Tibial artery (tissue), 4 donors: ENCODE results near the gene CUX1.

Source experiments
- DNase-seq, 2 donors: peaks; one replicate each; pipeline ENCODE4 v3.0.0-alpha.2; 2019
- H3K27ac ChIP-seq, 2 donors: fragments of 200-600 bp; sonication (generic) in 1 of 2; 1 replicate in 1 of 2; 2 replicates in 1 of 2; pipeline ENCODE4 v1.5.1; 2018 to 2019; ENCODE audit warnings: mild to moderate bottlenecking in 1 of 2
- H3K27me3 ChIP-seq, 2 donors: fragments of 200-600 bp; sonication (generic) in 1 of 2; one replicate each; pipeline versions ENCODE4 v1.5.1 to v1.6.0; 2016 to 2019
- H3K36me3 ChIP-seq, 3 donors: fragments of 200-600 bp; sonication (generic) in 2 of 3; one replicate each; pipeline ENCODE4 v1.5.1; 2016 to 2019; ENCODE audit warnings: mild to moderate bottlenecking in 2 of 3
- H3K4me1 ChIP-seq, 4 donors: fragments of 200-600 bp; sonication (generic) in 2 of 4; 1 replicate in 3 of 4; 2 replicates in 1 of 4; pipeline ENCODE4 v1.5.1; 2016 to 2019
- H3K4me3 ChIP-seq, 2 donors: fragments of 200-600 bp; sonication (generic) in 1 of 2; 1 replicate in 1 of 2; 2 replicates in 1 of 2; pipeline ENCODE4 v1.5.1; 2018 to 2019; ENCODE audit warnings: mild to moderate bottlenecking in 2 of 2
- H3K9me3 ChIP-seq, 3 donors: fragments of 200-600 bp; sonication (generic) in 1 of 3; one replicate each; pipeline ENCODE4 v1.5.1; 2016 to 2019
- intact Hi-C: fragments of 100-400 bp; cut with DNase I; formaldehyde crosslinking; loops from one replicate; pipeline ENCODE4 v1.15.0; 2023; ENCODE audit warnings: low total_unique reads
- TF ChIP-seq, protein P1 (sequence below), 2 experiments: fragments of 200-600 bp in 1 of 2; fragments of 450-650 bp in 1 of 2; IDR thresholded peaks; one replicate each; pipeline ENCODE4 v1.5.1; 2017 to 2019; ENCODE audit warnings: antibody characterized with exemption in 2 of 2, mild to moderate bottlenecking in 1 of 2, moderate library complexity in 1 of 2

CUX1 gene

DNA sequence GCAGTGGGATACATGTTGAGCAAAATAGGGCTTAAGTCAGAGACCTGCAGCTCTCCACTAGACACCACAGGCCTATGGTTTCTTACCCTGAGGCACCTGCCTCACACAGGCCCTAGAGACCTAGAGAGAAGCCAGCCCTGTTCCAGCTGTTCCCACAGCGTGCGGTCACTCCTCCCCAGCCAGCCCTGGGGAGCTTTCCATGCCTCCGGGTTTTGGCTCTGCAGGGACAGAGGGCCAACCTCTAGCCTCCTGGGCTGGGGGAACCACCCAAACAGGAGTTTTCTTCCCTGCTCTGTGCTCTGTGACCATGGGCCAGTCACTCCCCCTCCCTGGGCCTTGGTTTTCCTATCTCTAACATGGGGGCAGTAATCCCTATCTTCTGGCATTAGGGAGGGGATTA lies 502.2 kb downstream of the CUX1 start:
- H3K9me3 ChIP-seq: no peaks in the 10 kb centered on the region
- no peaks in the 10 kb centered on the region for H3K4me1 ChIP-seq
- TF ChIP-seq, protein P1, sequence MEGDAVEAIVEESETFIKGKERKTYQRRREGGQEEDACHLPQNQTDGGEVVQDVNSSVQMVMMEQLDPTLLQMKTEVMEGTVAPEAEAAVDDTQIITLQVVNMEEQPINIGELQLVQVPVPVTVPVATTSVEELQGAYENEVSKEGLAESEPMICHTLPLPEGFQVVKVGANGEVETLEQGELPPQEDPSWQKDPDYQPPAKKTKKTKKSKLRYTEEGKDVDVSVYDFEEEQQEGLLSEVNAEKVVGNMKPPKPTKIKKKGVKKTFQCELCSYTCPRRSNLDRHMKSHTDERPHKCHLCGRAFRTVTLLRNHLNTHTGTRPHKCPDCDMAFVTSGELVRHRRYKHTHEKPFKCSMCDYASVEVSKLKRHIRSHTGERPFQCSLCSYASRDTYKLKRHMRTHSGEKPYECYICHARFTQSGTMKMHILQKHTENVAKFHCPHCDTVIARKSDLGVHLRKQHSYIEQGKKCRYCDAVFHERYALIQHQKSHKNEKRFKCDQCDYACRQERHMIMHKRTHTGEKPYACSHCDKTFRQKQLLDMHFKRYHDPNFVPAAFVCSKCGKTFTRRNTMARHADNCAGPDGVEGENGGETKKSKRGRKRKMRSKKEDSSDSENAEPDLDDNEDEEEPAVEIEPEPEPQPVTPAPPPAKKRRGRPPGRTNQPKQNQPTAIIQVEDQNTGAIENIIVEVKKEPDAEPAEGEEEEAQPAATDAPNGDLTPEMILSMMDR (IDR thresholded peaks at IDR 0.05): no peak
- peaks cover 0 to 13% (median under 1%) of the 10 kb centered on the region in 3 donors for H3K36me3 ChIP-seq
- no peak overlapping the region for H3K4me3 ChIP-seq
- H3K27ac ChIP-seq: no peak overlapping the region
- peaks cover 0 to 41% of the 10 kb centered on the region in 2 donors for H3K27me3 ChIP-seq
- no peak for DNase-seq
- intact Hi-C loops: no loop called here

DNA sequence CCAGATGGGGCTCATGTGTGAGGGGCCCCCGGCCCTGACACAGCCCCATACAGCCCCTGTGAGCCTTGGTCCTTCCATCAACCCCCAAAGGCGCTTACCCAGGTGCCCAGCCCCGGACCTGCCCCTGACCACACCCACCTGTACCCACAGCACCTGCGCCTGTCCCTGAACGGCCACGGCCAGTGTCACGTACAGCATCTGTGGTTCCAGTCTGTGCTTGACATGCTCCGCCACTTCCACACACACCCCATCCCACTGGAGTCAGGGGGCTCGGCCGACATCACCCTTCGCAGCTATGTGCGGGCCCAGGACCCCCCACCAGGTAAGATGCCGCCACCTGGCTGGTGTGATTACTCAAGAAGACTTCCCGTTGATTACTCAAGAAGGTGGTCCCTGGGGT lies 502.8 kb downstream of the CUX1 start:
- peaks cover 0 to 13% (median 0%) of the 10 kb centered on the region in 3 donors for H3K36me3 ChIP-seq
- TF ChIP-seq, protein P1 (IDR thresholded peaks at IDR 0.05): no peak
- intact Hi-C loops: no loop called here
- no peaks in the 10 kb centered on the region for H3K4me1 ChIP-seq
- H3K27me3 ChIP-seq: peaks cover 0 to 41% of the 10 kb centered on the region in 2 donors
- H3K27ac ChIP-seq: no peak overlapping the region
- H3K4me3 ChIP-seq: no peak overlapping the region
- no peak for DNase-seq
- no peaks in the 10 kb centered on the region for H3K9me3 ChIP-seq

- Histone ChIP-seq H3K27me3 (peaks cover 0 to 44% of the 10 kb centered on the region in 2 donors), H3K4me1 (no peaks in the 10 kb centered on the region), H3K4me3 (no peak overlapping the region), H3K36me3 (peaks cover 0 to 13% (median 0%) of the 10 kb centered on the region in 3 donors), H3K9me3 (no peaks in the 10 kb centered on the region), H3K27ac (no peak overlapping the region)
- TF ChIP-seq, protein P1 (IDR thresholded peaks at IDR 0.05): no peak
- no peak for DNase-seq
- intact Hi-C loops: no loop called here
These were observed 503.4 kb downstream of the CUX1 start for GRCh38 chr7:102320601-102321350.

GRCh38 chr7:102321351-102322201 lies 504.1 kb downstream of the CUX1 start:
- Histone ChIP-seq H3K4me1 (no peaks in the 10 kb centered on the region), H3K27me3 (peaks cover 0 to 47% of the 10 kb centered on the region in 2 donors), H3K27ac (no peak overlapping the region), H3K4me3 (no peak overlapping the region), H3K9me3 (no peaks in the 10 kb centered on the region), H3K36me3 (peaks cover 0 to 13% (median 0%) of the 10 kb centered on the region in 3 donors)
- intact Hi-C loops: no loop called here
- TF ChIP-seq, protein P1 (IDR thresholded peaks at IDR 0.05): no peak
- peak in 1 of 2 donors; percentile 54 for DNase-seq

- no peak overlapping the region for H3K27ac ChIP-seq
- H3K4me1 ChIP-seq: no peaks in the 10 kb centered on the region
- peak in 1 of 2 donors; percentile 16 for DNase-seq
- peaks cover 0 to 51% of the 10 kb centered on the region in 2 donors for H3K27me3 ChIP-seq
- H3K36me3 ChIP-seq: peaks cover 0 to 12% (median 0%) of the 10 kb centered on the region in 3 donors
- intact Hi-C loops: no loop called here
- no peak overlapping the region for H3K4me3 ChIP-seq
- no peaks in the 10 kb centered on the region for H3K9me3 ChIP-seq
- TF ChIP-seq, protein P1 (IDR thresholded peaks at IDR 0.05): no peak
These were observed 504.8 kb downstream of the CUX1 start for GRCh38 chr7:102322202-102322715.
